Cardiac fibroblast (primary cell): ENCODE results near the gene PPFIA1.
A peak's percentile ranks its signal among the peaks of the same experiment; 100 is the strongest.

Experiments
- DNase-seq, 2 donors: peaks; one replicate each; pipeline versions ENCODE4 v3.0.0 to v3.0.0-alpha.2; 2010; ENCODE audit warnings: low read depth in 2 of 2
- H3K4me3 ChIP-seq, 2 donors: replicated peaks in 1 of 2; 1 replicate in 1 of 2; 2 replicates in 1 of 2; pipeline ENCODE4 v1.5.1; 2011; ENCODE audit warnings: low read depth in 2 of 2, low read length in 2 of 2, mild to moderate bottlenecking in 2 of 2, moderate library complexity in 1 of 2
- TF ChIP-seq, protein P1 (sequence below): IDR thresholded peaks from one replicate; pipeline ENCODE4 v1.5.1; 2011; ENCODE audit warnings: low read depth, mild to moderate bottlenecking, low read length, inconsistent platforms

PPFIA1 gene

DNA sequence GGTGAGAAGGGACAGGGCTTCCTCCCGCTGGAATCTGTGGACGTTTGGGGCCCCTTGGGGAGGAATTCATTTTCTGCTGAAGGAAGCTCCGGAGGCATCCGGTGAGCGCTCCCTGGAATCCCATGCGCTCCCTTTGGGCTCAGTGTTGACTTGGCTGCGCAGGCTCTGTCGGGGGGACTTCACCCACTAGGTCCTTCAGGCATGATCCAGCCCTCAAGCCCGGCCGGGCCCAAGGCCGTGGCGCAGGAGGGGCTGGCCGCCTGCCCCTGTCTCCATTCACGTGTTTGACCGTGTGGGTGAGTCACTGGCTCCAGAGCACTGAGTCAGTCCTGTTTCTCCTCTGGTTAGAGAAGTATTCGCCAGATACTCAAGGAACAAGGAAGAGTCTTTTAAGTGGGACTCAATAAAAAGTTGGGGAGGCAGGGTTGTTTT is 129.2 kb downstream of the PPFIA1 start:
- TF ChIP-seq, protein P1, sequence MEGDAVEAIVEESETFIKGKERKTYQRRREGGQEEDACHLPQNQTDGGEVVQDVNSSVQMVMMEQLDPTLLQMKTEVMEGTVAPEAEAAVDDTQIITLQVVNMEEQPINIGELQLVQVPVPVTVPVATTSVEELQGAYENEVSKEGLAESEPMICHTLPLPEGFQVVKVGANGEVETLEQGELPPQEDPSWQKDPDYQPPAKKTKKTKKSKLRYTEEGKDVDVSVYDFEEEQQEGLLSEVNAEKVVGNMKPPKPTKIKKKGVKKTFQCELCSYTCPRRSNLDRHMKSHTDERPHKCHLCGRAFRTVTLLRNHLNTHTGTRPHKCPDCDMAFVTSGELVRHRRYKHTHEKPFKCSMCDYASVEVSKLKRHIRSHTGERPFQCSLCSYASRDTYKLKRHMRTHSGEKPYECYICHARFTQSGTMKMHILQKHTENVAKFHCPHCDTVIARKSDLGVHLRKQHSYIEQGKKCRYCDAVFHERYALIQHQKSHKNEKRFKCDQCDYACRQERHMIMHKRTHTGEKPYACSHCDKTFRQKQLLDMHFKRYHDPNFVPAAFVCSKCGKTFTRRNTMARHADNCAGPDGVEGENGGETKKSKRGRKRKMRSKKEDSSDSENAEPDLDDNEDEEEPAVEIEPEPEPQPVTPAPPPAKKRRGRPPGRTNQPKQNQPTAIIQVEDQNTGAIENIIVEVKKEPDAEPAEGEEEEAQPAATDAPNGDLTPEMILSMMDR: no peak
- DNase-seq: peak; percentile 96
- H3K4me3 ChIP-seq: peak overlapping the region; percentile 86 to 94

DNA sequence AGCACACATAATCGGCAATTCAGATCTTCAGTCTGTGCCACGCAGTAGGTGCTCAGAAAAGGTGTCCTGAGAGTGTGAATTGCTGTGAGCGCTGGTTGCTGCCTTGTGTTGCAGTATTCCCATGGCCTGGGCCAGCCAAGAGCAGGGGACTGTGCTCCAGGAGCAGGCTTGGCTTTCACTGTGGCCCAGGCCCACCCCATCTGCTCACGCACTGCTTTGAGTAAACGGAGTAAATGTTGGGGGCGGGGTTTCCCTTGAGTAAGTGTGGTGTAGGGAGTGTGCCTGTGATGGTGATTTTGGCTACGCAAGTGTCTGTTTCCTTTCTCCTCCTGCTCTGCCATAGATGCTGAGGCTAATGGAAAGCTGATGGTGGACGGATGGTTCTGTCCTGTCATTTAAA is 130.2 kb downstream of the PPFIA1 start:
- no peak for DNase-seq
- H3K4me3 ChIP-seq: no peak overlapping the region
- TF ChIP-seq, protein P1: no peak

DNA sequence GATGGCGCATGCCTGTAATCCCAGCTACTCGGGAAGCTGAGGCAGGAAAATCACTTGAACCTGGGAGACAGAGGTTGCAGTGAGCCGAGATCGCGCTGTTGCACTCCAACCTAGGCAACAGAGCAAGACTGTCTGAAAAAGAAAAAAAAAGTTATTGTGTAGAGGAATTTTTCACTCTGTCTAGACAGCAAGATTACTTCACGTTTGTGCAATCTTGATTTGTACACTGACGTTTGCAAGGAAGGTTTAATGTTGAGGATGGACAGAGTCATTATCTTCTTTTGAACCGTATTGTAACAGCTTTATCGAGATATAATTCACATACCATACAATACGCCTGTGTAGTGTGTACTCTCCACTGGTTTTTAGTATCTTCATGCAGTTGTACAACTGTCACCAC is 131.5 kb downstream of the PPFIA1 start:
- no peak overlapping the region for H3K4me3 ChIP-seq
- TF ChIP-seq, protein P1: no peak
- DNase-seq: no peak

DNA sequence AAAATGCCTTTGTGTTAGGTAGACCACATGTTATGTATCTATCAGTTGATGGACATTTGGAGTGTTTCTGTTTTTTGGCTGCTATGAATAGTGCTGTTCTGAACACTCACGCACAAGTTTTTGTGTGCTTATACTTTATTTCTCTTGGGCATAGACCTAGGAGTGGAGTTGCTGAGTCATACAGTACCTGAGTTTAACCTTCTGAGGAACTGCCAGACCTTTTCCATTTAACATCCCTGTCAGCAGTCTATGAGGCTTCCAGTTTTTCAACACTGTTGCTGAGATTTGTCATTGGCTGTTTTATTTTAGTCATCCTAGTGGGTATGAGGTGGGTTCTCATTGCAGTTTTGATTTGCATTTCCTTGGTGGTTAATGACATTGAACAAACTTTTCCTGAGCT is 132.2 kb downstream of the PPFIA1 start:
- no peak overlapping the region for H3K4me3 ChIP-seq
- TF ChIP-seq, protein P1: no peak
- DNase-seq: no peak

DNA sequence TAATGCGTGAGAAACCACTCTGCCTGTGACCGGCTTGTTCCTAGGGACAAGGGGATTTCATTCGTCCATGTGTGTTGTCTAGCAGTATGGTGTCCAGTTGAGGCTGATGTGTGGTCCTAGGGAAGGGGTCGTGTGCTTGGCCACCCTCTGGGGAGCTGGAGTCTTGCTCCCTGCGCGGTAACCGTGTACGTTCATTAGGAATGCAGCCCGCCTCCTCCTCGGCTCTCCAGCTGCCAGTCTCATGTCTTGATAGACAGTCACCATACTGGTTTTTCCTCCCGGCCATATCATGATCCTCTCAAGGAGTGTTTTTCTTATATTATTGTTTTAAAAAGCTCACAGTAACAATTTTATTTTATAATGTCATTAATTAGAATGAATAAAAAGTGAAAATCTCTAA is 133.8 kb downstream of the PPFIA1 start:
- TF ChIP-seq, protein P1: no peak
- no peak overlapping the region for H3K4me3 ChIP-seq
- no peak for DNase-seq

DNA sequence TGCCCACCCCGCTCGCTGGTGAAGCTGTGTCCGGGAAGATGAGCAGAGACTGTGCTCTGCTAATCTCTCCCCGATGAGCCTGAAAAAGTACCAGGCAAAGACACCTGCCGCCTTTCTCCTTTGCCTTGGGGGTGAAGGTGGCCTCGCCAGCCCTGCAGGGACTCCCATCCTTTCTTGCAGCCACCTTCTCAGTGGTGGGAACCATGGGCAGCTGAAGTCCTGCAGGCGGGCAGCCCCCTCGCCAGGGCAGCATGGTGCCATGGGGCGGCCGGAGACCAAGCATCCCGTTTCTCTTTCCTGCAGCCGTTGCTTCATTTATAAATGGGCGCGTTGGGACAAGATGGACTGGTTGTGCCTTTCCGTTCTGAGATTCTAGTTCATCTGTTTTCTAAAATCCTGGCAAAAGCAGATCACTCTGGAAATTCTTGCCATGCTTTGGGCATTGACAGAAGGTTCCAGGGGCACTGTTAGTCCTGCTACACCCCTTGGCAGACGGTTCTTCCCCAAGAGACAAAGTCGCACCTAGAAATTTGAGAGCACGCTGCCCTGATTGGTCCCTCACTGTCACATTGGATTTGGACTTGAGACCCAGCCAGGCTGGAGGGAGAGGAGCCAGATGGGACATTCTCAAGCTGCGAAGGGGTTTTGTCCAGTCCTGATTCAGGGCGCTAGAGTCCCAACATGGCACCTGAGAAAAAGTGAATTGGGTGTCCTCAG is 135.3 kb downstream of the PPFIA1 start:
- TF ChIP-seq, protein P1: no peak
- DNase-seq: no peak
- H3K4me3 ChIP-seq: no peak overlapping the region

DNA sequence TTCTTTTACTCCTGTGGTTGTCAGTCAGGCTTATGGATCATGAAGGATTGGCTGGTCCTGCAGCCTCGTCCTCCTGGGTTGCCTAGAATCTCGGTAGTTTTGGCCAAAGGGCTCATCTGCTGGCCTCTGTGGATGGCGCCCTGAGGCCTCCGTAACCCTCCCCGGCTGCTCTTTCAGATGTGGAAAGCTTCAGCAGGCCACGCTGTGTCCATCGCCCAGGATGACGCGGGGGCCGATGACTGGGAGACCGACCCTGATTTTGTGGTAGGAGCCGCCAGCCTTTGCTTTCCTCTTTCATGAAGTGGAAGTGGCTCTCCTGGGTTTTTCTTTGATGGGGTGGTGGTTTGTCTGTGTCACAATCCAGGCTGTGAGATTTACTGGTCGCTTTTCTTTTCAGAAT is 136.6 kb downstream of the PPFIA1 start:
- no peak overlapping the region for H3K4me3 ChIP-seq
- no peak for DNase-seq
- TF ChIP-seq, protein P1: no peak
